Measurements from ENCODE around the gene TRIM47.

Gene TRIM47

GRCh38 chr17:75908201-75908600 lies 29.8 kb upstream of the TRIM47 start:
- no peak for DNase-seq

DNA sequence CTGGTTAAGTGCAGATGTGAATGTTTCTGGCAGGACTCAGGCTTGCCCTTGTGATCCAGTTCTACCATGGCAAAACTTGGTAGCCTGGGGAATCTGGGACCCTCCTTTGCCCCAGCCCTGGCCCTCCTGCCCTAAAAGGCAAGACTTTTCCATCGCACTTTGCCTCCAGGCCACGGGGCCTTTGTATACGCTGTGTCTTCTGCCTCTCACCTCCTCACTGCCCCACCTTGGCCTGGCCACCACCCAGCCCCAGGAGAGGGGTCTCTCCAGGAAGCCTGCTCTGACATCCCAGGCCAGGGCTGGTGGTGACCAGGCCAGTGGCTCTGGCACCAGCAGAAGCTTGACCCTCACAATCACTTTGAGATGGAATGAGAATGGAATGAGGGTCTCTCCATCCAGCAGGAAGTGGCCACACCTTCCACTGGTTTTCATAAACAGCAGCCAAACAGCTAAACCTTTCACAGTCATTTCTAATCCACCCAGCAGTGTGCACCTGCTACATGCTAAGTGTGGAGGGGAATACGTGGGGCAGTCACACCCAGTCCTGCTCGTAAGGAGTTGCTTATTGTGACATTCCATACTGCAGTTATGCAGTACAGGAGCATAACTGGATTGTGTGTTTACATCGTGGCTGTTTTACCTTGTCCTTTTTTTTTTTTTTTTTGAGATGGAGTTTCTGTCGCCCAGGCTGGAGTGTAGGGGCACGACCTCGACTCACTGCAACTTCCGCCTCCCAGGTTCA lies 27.9 kb upstream of the TRIM47 start:
- DNase-seq: no peak

DNA sequence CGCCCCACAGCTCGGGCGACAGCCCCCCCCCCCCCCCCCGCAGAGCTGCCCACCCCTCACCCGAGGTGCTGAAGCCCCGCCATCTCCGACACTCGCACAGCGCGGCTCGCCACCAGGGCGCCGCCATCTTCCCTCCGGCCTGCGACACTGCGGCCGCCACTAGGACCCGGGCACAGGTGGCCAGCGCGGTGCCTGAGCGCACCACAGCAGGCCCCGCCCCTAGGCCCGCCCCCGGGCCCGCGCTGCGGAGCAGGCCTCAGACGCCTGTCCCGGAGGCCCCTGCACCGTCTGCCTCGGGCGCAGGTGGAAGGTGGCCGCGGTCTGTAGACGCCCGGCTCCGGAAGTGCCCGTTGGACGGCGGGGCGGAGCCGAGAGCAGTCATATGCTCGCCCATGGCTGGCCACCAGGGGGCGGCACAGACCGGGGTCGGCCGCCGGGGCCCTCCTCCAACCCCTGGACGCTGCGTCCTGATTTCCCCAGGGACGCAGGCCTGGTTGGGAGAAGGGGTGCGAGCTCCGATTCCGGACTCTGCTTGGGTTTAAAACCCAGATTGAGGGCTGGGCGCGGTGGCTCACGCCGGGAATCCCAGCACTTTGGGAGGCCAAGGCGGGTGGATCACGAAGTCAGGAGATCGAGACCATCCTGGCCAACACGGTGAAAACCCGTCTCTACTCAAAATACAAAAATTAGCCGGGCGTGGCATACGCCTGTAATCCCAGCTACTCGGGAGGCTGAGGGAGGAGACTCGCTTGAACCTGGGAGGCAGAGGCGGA lies 26.6 kb upstream of the TRIM47 start, which contains the start of gene MRPL38:
MRPL38 (minus strand) TSS at position 136 of the 773 bp plus-strand sequence; CDS start at position 127, 9 bp downstream.
- DNase-seq: peak; percentile 95

GRCh38 chr17:75902406-75902805 lies 24.0 kb upstream of the TRIM47 start:
- DNase-seq: no peak

GRCh38 chr17:75901727-75902126 lies 23.3 kb upstream of the TRIM47 start:
- no peak for DNase-seq

DNA sequence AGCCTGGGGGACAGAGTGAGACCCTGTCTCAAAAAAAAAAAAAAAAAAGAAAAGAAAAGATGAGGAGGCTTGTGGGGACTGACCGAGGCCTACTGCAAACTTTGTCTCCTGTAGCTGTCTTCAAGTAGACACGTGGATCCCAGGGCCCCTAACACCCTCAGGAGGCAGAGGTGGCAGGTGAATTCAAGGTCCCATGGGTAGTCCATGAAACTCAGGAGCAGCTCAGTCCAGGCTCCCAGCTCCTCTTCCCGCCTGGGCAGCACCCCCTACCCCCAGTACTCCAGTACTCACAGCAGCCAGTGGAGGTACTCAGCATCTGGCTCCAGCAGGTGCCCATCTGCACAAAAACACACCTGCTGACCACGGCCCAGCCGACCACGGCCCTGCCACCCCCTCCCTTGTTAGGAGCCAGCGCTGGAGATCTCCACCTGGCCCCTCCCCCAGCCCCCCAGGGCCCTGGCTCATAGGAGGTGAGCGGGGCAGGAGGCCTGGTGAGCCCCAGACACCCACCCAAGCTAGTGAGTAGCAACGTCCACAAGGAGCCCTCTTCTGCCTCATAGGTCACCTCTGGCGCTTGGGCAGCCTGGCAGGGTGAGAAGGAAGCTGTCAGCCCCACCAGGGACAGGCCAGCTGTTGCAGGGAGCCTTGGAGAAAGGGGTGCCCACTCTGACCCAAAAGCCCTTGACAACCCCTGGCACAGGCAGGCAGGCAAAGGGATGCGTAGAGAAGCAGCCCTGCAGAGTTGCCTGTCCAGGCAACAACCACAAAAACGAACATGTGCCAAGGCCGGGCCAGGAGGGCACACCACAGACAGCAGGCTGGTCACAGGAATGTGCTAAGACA lies 22.5 kb upstream of the TRIM47 start:
- DNase-seq: no peak

DNA sequence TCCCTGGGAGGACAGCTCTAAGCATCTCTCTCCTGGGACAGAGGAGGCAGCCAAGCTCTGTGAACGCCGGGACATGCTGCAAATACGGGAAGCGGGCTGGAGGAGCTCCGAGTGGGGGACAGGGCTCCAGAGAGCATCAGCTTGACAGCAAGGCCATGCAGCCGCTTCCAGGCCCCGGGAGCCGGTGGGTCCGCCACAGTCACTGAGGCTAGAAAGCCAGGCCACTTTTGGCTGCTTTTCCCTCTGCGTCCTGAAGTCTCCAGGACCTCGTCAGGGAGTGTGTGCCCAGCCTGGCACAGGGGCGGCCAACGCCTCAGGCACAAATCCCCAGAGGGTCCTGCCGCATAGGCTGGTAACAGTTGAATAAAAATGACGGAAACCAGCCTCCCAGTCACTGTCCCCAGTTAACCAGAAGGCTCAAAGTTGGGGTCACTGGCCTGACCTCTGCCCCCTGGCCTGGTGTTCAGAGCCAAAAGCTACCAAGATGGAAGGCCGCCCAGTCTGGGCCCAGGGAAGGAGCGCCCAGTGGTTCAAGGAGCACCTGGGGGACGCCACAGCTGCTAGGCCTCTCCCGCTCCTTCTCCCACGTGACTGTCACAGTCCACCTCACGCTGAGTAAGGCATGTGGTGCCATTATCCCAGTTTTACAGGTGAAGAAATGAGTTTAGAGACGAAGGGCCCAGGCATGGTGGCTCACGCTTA lies 21.5 kb upstream of the TRIM47 start:
- no peak for DNase-seq

DNA sequence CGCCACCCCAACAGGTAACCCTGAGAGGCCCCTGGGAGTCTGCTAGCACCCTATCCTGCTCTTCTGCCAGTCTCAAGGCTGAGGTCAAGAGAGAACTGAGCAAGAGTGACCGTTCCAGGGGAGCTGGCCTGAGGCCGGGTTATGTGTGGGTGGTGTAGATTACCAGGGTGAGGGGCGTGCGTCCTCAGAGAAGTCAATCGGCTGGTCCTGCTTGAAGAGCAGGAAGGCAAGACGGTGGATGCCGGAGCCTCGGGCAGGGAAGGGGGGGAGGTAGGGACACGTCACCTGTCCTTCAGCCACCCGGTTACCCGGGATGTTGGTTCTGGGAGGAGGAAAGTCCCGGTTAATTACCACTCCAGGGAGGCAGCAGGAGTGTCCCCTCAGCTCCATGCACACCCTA lies 21.0 kb upstream of the TRIM47 start:
- DNase-seq: no peak

GRCh38 chr17:75898791-75899190 lies 20.4 kb upstream of the TRIM47 start:
- DNase-seq: no peak

- no peak for DNase-seq
These were observed 19.7 kb upstream of the TRIM47 start for GRCh38 chr17:75898065-75898464.

GRCh38 chr17:75897160-75898019 lies 19.0 kb upstream of the TRIM47 start:
- no peak for DNase-seq

DNA sequence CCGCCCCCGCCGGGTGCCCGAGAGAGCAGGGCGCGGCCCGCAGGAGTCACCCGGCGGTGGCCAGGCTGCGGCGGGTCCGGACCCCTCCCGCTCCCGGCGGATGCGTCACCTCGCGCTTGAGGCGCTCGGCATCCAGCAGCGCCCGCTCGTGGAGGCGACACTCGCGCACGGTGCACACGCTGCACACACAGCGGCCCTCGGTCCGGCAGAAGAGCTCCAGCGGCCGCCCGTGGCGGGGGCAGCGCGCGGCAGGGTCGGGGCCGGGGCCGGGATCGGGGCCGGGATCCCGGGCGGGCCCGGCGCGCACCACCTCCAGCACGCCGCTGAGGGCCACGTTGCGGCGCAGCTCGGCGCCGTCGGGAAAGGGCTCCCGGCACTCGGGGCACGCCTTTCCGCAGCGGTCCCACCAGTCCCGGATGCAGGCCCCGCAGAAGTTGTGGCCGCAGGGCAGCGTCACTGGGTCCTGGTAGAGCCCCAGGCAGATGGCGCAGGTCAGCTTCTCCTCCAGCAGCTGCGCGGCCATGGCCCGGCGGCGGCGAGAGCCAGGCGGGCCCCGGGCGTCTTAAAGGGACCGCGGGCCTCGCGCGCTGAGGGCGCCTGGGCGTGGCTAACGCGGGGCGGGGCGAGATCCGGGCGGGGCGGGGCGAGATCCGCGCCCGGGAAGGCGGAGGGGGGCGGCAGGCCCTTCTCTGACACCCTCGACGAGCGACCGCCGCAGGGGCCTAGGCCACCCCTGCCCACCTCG lies 18.2 kb upstream of the TRIM47 start, which contains the start of gene TRIM65:
TRIM65 (minus strand) TSS at position 537 of the 745 bp plus-strand sequence; CDS start at position 523, 14 bp downstream.
- peak; percentile 82 for DNase-seq

GRCh38 chr17:75895370-75896155 lies 17.2 kb upstream of the TRIM47 start:
- no peak for DNase-seq

DNA sequence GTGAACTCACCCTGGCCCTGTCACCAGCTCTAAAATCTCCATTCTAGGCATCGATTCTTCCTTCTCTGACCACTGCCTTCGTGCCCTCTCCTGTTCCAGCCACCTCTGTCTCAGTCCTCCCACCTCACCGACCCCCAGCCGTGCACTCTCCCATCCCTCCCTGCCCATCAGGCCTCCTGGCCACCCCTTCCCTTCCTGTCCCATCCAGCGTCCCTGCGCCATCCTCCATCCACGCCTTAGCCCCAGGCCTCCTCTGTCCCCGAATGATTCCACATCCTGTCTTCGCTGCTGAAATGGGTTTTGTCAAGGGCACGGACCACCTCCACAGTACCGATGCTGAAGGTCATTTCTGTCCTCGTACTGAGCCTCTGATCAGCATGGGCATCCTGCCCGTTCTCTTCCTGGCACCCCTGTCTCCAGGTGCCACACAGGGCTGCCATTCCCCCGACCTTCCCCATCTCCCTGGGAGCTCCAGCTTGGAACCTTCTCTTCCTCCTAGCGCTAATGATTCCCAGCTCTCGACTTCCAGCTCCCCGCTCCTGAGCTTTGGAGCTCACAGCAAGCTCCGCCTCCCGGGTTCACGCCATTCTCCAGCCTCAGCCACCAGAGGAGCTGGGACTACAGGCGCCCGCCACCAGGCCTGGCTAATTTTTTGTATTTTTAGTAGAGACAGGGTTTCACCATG lies 15.8 kb upstream of the TRIM47 start:
- no peak for DNase-seq

DNA sequence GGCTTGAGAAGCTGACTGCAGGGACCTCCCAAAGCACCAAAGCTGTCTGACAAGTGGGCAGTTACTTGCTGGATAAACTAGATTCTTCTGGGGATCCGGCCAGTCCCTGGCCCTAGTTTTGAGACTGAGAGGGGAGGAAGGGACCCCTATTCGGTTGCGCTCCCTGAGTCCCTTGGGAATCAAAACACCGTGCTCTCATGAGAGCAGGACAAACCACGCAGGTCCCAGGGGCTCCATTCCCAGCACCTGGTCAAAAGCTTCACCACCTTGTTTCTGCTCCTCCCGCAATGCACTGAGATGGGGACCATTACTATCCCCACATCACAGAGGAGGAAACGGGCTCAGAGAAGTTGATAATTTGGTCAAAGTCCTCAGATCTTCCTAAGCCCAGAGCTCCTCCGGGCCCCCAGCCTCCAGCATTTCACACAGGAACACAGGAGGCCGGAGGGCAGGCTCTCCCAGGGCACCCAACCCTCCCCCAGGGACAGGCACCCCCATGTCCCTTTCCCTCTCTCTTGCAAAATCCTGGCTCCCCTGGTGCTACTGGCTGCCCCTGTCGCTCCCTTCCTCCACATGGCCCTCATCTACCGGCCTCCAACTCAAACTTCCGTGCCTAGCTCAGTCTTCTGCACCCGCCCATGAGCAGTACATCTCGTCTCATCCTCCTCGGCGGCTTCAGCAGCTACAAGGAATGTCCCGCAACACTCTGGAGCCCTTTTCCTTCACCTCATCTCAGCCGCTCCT lies 15.1 kb upstream of the TRIM47 start:
- DNase-seq: no peak

GRCh38 chr17:75892556-75893224 lies 14.3 kb upstream of the TRIM47 start:
- no peak for DNase-seq

- no peak for DNase-seq
These were observed 13.5 kb upstream of the TRIM47 start for GRCh38 chr17:75891605-75892555.
